Activated naive CD8-positive, alpha-beta T cell (primary cell): ENCODE measurements around the gene DIO1.
A peak's percentile ranks its signal among the peaks of the same experiment; 100 is the strongest.

Experiments
- H3K27ac Mint-ChIP-seq: one replicate; pipeline ENCODE4 v1.8.0; 2021; ENCODE audit warnings: mixed read lengths
- H3K27me3 Mint-ChIP-seq: one replicate; pipeline ENCODE4 v1.8.0; 2021; ENCODE audit warnings: mixed read lengths
- H3K36me3 Mint-ChIP-seq: one replicate; pipeline ENCODE4 v1.8.0; 2021; ENCODE audit warnings: mixed read lengths
- H3K4me1 Mint-ChIP-seq: one replicate; pipeline ENCODE4 v1.8.0; 2021; ENCODE audit warnings: low read depth, mixed read lengths
- H3K4me3 Mint-ChIP-seq: one replicate; pipeline ENCODE4 v1.8.0; 2021; ENCODE audit warnings: mild to moderate bottlenecking, mixed read lengths
- H3K9me3 Mint-ChIP-seq: one replicate; pipeline ENCODE4 v1.8.0; 2021; ENCODE audit warnings: low read depth, mixed read lengths

The DIO1 gene

GRCh38 chr1:53909946-53910345, 16.0 kb downstream of the DIO1 start:
- H3K27me3 Mint-ChIP-seq = no peaks in the 10 kb centered on the region
- no peak overlapping the region for H3K27ac Mint-ChIP-seq
- no peaks in the 10 kb centered on the region for H3K9me3 Mint-ChIP-seq
- H3K4me1 Mint-ChIP-seq = no peaks in the 10 kb centered on the region
- H3K36me3 Mint-ChIP-seq = no peaks in the 10 kb centered on the region
- no peak overlapping the region for H3K4me3 Mint-ChIP-seq

- no peaks in the 10 kb centered on the region for H3K27me3 Mint-ChIP-seq
- peaks cover 2% of the 10 kb centered on the region for H3K36me3 Mint-ChIP-seq
- no peak overlapping the region for H3K4me3 Mint-ChIP-seq
- no peak overlapping the region for H3K27ac Mint-ChIP-seq
- peaks cover 10% of the 10 kb centered on the region for H3K4me1 Mint-ChIP-seq
- no peaks in the 10 kb centered on the region for H3K9me3 Mint-ChIP-seq
Observed at GRCh38 chr1:53911442-53911841, 17.5 kb downstream of the DIO1 start.

GRCh38 chr1:53913352-53914033, 19.5 kb downstream of the DIO1 start:
- Mint-ChIP-seq H3K4me3 (no peak overlapping the region), H3K27me3 (no peaks in the 10 kb centered on the region), H3K9me3 (no peaks in the 10 kb centered on the region), H3K36me3 (peaks cover 6% of the 10 kb centered on the region), H3K27ac (no peak overlapping the region), H3K4me1 (peaks cover 15% of the 10 kb centered on the region)

GRCh38 chr1:53918343-53918742, 24.4 kb downstream of the DIO1 start:
- H3K4me3 Mint-ChIP-seq = no peak overlapping the region
- H3K27ac Mint-ChIP-seq = no peak overlapping the region
- no peaks in the 10 kb centered on the region for H3K27me3 Mint-ChIP-seq
- peaks cover 11% of the 10 kb centered on the region for H3K36me3 Mint-ChIP-seq
- no peaks in the 10 kb centered on the region for H3K9me3 Mint-ChIP-seq
- peaks cover 27% of the 10 kb centered on the region for H3K4me1 Mint-ChIP-seq

- Mint-ChIP-seq H3K27ac (peak overlapping the region; percentile 82), H3K4me1 (peaks cover 27% of the 10 kb centered on the region), H3K9me3 (no peaks in the 10 kb centered on the region), H3K27me3 (no peaks in the 10 kb centered on the region), H3K36me3 (peaks cover 13% of the 10 kb centered on the region), H3K4me3 (no peak overlapping the region)
Observed at GRCh38 chr1:53919675-53920066, 25.7 kb downstream of the DIO1 start.

GRCh38 chr1:53927376-53927881, 33.4 kb downstream of the DIO1 start:
- Mint-ChIP-seq H3K9me3 (no peaks in the 10 kb centered on the region), H3K4me1 (no peaks in the 10 kb centered on the region), H3K27me3 (no peaks in the 10 kb centered on the region), H3K36me3 (peaks cover 15% of the 10 kb centered on the region), H3K4me3 (no peak overlapping the region), H3K27ac (no peak overlapping the region)

DNA sequence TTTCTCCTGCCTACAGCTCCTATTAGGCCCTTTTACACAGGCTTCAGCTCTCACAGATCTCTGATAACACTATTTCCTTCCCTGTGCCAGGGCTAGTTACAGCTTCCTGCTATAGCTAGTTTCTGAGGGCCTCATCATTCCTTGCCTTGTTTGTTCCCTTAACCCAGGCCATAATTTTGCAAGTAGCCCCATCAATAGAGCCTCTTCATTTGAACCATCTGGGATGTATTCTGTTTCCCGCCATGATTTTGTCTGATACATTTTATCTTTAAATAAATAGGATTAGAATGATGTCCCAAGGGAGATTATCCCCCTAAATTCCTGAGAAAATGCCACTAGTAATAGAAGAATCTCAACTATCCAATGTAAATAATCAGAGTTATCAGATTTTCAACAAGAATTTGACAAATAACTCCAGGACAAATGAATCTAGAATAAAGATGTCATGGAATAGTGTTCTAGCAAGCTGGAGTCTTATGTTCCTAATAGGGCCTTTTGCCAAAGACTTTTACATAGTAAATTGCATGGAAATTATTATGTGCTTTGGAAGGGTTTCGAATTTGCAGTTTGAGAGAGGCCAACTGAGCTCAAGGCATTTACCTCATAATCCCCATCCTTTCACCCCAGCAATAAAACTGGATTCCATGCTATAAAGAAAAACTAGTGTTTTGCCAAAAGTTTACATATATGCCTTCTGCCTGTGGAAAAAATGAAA, 35.4 kb downstream of the DIO1 start:
- Mint-ChIP-seq H3K27me3 (no peaks in the 10 kb centered on the region), H3K4me3 (no peak overlapping the region), H3K9me3 (no peaks in the 10 kb centered on the region), H3K27ac (no peak overlapping the region), H3K36me3 (peaks cover 10% of the 10 kb centered on the region), H3K4me1 (no peaks in the 10 kb centered on the region)

GRCh38 chr1:53930932-53931331, 36.9 kb downstream of the DIO1 start:
- H3K36me3 Mint-ChIP-seq = peaks cover 14% of the 10 kb centered on the region
- no peak overlapping the region for H3K4me3 Mint-ChIP-seq
- no peaks in the 10 kb centered on the region for H3K9me3 Mint-ChIP-seq
- H3K27ac Mint-ChIP-seq = no peak overlapping the region
- H3K27me3 Mint-ChIP-seq = no peaks in the 10 kb centered on the region
- H3K4me1 Mint-ChIP-seq = no peaks in the 10 kb centered on the region

DNA sequence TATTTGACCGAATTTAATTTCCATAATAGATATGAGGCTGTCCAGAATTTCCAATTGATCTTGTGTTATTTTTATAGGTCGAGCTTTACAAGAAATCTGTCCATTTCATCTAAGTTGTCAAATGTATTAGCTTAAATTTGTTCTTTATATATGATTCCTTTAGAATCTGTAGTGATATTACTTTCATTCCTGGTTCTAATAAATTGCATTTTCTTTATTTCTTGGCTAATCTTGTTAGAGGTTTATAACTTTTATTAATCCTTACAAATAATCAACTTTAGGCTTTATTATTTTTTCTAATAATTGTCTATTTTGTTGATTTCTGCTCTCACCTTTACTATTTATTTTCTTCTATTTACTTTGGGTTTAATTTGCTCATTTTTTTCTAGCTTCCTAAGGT, 37.5 kb downstream of the DIO1 start:
- Mint-ChIP-seq H3K36me3 (peaks cover 14% of the 10 kb centered on the region), H3K27me3 (no peaks in the 10 kb centered on the region), H3K27ac (no peak overlapping the region), H3K9me3 (no peaks in the 10 kb centered on the region), H3K4me1 (no peaks in the 10 kb centered on the region), H3K4me3 (no peak overlapping the region)

GRCh38 chr1:53934170-53934765, 40.3 kb downstream of the DIO1 start:
- H3K4me3 Mint-ChIP-seq = no peak overlapping the region
- H3K27me3 Mint-ChIP-seq = no peaks in the 10 kb centered on the region

DNA sequence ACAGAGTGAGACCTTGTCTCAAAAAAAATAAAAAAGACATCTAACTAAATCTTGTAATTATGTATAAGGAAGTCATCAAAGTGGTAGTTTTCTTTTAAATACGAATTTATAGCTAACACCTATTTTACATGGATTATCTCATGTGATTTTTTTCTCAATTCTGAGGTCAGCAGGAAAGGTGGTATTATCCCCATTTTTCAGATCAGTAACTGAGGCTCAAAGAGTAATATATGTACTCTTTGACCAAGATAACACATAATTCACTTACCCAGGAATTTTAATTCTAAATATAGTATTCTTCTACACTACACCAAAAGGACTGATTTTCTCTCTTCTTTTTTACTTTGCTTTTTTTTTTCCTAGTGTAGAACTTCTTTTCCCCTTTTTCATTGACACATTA, 42.4 kb downstream of the DIO1 start:
- peaks cover 17% of the 10 kb centered on the region for H3K36me3 Mint-ChIP-seq
- no peaks in the 10 kb centered on the region for H3K27me3 Mint-ChIP-seq
- H3K9me3 Mint-ChIP-seq = no peaks in the 10 kb centered on the region
- H3K4me3 Mint-ChIP-seq = no peak overlapping the region
- no peak overlapping the region for H3K27ac Mint-ChIP-seq
- peaks cover 18% of the 10 kb centered on the region for H3K4me1 Mint-ChIP-seq

More at GRCh38 chr1:53934170-53934765, 40.3 kb downstream of the DIO1 start:
- peaks cover 18% of the 10 kb centered on the region for H3K36me3 Mint-ChIP-seq
- H3K4me1 Mint-ChIP-seq = peaks cover 9% of the 10 kb centered on the region
- no peak overlapping the region for H3K27ac Mint-ChIP-seq
- no peaks in the 10 kb centered on the region for H3K9me3 Mint-ChIP-seq

DNA sequence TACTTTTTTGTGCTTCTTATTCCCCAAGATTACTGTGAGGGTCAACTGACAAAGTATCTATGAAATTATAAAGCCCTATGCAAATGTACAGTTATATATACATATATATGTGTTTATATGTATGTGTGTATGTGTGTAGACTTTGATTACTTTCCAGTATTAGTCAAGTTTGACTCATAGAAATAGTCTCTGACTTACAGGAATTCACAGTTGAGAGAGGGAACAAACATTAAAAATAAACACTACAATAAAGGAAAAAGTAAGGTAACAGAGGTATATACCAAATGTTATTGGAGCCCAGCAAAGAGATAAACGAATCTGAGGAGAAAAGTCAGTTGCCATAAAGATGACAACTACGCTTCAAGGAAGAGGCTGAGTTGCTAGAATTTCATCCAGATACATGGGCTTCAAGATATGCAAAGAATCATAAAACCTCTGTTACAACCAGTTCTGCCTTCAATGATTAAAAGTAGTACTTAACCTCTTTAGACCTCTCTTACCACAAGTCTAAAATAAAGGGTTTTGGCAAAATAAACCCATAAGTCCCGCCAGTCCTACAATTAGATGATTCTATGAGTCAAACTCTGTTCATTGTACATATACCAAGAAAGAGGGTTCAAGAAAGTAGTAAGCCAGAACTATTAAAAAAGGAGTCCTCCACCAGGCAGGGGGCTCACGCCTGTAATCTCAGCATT, 44.3 kb downstream of the DIO1 start:
- Mint-ChIP-seq H3K27ac (peak overlapping the region; percentile 5), H3K36me3 (peaks cover 14% of the 10 kb centered on the region), H3K4me1 (peaks cover 28% of the 10 kb centered on the region), H3K9me3 (no peaks in the 10 kb centered on the region), H3K4me3 (no peak overlapping the region), H3K27me3 (no peaks in the 10 kb centered on the region)

DNA sequence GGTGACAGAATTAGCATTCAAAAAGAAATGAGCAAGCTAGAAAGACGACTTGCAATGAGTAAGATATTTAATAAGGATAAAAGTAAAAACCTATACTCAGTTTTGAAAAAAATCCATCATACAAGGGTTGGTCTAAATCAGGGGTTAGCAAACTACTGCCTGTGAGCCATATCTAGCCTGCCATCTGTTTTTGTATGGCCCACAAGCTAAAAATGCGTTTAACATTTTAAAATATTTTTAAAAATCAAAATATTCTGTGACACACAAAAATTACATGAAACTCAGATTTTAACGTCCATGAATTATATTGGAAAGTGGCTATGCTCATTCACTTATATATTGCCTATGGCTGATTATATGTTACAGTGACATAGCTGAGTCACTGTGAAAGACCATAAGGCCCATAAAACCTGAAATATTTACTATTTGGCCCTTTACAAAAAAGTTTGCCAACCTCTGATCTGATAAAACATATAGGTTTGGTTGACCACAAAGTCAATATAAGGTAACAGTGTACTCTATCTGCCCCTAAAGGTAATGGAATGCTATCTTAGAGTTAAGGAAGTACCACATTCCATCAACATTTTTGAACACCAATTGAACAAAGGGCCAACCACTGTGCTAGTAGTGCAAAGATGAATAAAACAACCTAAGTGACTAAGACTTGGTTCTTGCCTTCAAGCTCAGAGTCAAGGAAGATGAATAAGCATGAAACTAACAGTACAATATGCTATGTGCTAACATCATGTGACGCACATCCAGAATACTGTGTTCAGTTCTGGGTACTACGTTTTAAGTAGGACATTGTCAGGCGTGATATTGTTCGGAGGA, 48.4 kb downstream of the DIO1 start:
- Mint-ChIP-seq H3K27ac (peak overlapping the region; percentile 11), H3K36me3 (peaks cover 6% of the 10 kb centered on the region), H3K4me3 (peak overlapping the region; percentile 48), H3K4me1 (peaks cover 50% of the 10 kb centered on the region), H3K27me3 (no peaks in the 10 kb centered on the region), H3K9me3 (no peaks in the 10 kb centered on the region)

- H3K27ac Mint-ChIP-seq = peak overlapping the region; percentile 11
- H3K27me3 Mint-ChIP-seq = no peaks in the 10 kb centered on the region
- H3K9me3 Mint-ChIP-seq = no peaks in the 10 kb centered on the region
- H3K4me3 Mint-ChIP-seq = peak overlapping the region; percentile 95
- peaks cover 55% of the 10 kb centered on the region for H3K4me1 Mint-ChIP-seq
- peaks cover 6% of the 10 kb centered on the region for H3K36me3 Mint-ChIP-seq
Observed at GRCh38 chr1:53943090-53943489, 49.1 kb downstream of the DIO1 start.
